Measurements from ENCODE around the gene CELA2A.
"Not testable (repeated sequence)": the region's sequence is repeated elsewhere in the genome, so short reads cannot be mapped to it uniquely, and the experiment has no call there.

The CELA2A gene

DNA sequence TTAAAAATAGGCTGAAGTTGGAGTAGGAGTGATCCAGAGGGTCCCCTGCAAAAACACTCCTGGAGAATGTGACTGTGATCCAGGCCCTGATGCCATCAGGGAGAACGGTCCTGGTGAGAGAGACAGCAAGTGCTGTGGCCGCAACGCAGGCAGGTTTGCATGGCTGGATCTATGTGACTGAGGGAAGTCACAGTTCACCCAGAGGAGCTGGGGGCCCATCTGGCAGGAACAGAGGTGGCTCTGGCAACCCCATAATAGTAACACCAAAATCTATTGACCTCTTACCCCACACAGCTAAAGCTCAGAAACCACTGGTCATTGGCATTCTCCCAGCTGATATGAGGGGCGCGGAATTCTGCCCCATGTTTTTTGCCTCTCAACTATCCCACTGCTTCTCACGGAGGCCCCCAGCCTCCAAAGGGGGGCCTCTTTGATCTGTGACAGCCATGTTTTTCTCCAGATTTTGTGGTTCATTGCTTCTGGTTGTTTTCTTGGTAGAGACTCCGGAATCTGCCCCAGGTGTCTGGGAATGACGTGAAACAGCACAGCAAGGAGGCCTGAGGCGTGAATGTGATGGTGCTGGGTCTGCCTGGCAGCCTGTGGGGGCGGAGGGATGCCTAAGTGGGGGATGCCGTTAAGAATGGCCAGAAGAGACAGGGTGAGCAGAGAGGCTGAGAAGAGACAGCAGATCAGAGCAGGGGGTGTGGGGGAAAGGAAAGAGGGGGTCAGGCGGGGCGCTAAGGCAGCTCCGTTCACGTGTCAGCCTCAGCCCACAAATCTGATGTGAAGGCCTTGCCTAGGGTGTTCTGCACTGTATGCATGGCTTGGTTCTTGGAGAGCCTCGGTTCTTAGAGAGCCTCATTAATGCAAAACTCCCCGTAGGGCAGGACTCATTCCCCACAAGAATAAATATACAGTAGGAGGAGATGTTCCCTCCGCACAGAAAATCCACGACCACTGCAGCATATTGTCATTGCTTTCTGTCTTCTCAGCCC, 43.9 kb downstream of the CELA2A start:
- DNase-seq (ENCODE audit: low read depth, low spot score): no peak

DNA sequence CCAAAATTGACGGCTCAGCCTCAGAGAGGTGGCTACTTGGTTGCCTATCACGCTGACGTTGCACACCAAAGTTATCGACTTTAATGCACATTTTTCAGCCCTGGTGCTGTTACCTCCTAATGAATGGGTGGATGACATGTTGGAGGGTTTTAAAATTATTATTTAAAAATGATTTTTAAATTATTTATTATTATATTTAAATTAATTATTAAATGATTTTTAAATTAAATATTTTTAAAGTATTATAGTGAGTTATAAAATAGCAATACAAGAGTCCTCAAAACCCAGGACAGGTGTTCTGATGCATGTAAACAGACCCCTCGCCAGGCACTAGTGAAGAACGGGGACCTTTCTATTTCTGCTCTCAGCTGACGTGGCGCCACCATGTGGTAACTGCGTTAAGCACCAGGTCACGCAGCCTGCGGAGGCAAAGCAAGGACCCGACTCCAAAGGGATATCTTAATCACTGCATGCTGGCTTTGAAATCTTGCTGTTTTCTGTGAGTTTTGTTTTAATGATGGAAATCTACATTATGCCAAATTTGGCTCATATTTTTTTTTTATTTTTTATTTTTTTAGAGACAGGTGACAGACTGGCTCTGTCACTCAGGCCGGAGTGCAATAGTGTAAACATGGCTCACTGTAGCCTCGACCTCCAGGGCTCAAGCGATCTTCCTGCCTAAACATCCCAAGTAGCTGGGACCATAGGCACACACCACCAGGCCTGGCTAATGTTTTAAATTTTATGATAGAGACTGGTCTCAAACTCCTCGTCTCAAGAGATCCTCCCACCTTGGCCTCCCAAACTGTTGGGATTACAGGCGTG, 44.9 kb downstream of the CELA2A start:
- no peak for DNase-seq (ENCODE audit: low read depth, low spot score)

DNA sequence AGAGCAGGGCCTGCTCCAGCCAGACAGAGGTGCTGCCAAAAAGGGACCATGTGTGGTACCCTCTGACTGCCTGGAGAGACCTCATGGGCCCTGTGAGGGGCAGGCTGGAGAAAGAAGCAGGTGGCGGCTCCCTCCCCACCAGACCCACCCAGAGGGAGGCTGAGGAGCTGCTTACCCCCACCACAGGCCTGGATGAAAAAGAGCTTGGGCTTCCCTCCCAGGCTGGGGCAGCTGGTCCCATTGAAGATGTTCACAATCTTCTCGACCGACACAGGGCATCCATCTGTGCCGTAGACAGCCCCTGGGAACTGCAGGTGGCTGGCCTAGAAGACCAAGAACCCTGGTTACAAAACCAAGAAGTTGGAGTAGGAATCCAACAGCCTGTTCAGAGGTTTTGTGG, 47.9 kb downstream of the CELA2A start:
- no peak for DNase-seq (ENCODE audit: low read depth, low spot score)

DNA sequence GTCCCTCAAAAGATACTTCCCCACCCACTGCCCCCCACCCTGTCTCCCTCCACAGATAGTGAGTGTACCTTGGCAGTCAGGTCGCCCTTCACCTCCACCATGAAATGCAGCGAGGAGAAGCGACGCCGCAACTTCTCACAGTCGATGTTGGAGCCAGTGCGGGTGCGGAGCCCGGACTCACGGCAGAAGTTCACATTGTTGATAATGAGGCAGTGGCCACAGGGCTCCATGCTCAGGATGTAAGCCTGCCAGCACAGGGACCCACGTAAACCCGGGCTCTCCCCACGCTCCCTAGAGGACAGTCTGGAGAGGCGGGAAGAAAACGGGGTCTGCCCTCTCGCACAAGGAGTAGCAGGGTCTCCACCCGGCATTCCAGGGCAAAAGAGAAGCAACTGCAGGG, 50.3 kb downstream of the CELA2A start:
- DNase-seq (ENCODE audit: low read depth, low spot score): no peak

DNA sequence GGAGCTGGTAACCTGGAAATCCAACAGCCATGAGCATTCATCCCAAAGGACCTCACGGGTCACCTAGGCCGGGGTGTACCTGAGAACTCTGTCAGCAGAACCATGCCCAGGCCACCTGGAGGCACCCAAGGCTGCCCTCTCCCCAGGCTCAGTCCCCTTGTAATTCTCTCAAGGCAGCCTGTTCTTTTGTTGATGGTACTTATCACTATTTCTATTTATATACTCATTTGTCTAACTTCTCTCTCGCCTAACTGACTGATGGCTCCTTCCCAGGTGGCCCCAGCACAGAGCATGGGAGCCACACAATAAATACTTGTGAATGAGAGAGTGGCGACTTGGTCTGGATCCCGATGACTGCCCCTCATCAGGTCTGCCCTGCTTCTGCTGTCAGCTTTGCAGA, 50.7 kb downstream of the CELA2A start:
- no peak for DNase-seq (ENCODE audit: low read depth, low spot score)

DNA sequence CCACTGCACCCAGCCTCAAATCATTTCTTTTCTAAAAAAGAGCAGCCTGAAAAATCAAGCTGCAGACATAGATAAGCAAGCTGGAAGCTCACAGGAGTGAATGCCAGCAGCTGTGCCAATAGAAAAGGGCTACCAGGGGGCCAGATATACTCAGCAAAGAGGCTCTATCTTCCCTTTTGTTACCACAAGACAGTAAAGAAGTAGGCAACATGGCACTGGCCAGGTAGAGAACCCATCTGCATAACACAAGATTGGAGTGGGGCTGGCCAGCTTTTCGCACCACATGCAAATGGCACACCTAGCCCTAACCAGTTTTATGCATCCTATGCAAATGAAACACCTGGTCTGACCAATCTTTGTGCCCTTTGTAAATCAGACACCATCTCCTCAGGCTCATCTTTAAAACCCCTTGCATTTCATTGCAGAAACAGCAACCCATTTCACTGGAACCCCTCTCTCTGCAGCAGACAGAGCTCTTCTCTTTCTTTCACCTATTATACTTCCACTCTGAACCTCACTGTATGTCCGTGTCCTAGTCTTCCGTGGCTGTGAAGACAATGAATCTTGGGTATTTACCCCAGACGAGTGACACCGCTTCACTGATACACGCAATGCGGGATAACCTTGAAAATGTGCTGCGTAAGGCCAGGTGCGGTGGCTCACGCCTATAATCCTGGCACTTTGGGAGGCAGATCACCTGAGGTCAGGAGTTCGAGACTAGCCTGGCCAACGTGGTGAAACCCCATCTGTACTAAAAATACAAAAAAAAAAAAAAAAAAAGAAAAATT, 52.4 kb downstream of the CELA2A start:
- no peak for DNase-seq (ENCODE audit: low read depth, low spot score)

DNA sequence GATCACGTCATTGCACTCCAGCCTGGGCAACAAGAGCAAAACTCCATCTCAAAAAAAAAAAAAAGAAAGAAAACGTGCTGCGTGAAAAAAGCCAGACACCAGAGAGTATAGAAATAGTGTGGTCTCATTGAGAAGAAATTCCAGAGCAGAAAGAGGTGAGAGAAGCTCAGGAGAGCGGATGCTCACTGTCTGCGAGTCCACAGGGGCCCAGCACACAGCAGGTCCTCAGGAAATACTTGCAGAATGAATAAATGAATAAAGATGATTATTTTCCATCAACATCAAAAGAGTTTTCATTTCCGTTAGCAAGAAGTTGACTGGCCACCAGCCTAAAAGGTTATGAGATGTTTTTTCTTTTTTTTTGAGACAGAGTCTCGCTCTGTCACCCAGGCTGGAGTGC, 53.1 kb downstream of the CELA2A start:
- DNase-seq (ENCODE audit: low read depth, low spot score): no peak

DNA sequence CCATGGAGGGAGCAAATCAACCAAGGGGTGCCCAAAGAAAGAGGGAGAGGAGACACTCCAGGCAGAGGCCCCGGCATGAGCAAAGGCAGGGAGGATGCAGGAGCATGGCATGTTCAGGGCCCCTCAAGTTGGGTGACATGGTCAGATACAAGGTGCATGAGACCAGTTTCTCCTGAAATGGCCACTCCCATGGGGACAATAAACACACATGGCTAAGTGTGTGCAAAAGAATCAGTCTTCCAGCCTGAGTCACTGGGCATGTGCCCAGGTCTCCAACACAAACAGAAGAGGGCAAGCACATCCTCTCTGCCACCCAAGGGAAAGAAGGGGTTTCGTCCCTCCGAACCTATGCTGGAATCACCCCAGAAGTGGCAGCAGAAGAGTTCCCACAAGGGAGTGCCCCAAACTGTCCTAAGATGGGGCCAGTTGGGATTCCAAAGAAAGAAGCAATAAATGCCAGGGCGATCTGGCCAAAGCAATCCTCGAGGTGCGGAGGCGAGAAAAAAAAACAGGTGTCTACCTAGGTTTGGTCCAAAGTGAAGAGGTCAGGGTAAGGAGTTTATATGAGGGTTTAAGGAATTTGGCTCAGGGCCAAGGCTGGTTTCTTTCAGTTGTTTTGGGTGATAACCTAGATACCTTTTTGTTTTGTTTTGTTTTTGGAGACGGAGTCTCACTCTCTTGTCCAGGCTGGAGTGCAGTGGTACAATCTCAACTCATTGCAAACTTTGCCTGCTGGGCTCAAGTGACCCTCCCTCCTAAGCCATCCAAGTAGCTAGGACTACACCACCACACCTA, 54.3 kb downstream of the CELA2A start:
- no peak for DNase-seq (ENCODE audit: low read depth, low spot score)

DNA sequence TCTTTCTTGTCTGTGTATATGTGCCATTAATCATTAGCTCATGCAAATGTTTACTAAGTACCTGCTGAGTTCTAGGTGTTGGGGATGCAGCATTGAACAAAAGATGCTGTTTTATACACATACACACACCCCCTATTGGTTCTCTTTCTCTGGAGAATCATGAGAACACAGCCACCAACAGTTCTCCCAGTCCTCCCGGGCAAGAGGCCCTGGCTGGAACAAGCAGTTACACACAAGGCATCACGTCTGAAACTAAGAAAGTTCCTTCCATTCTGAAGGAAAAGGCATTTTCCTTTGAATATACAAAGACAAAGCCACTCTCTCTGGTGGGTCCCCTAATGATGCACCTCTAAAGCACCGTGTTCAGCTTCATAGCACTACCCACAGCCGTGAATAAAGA, 56.7 kb downstream of the CELA2A start:
- DNase-seq (ENCODE audit: low read depth, low spot score): no peak

DNA sequence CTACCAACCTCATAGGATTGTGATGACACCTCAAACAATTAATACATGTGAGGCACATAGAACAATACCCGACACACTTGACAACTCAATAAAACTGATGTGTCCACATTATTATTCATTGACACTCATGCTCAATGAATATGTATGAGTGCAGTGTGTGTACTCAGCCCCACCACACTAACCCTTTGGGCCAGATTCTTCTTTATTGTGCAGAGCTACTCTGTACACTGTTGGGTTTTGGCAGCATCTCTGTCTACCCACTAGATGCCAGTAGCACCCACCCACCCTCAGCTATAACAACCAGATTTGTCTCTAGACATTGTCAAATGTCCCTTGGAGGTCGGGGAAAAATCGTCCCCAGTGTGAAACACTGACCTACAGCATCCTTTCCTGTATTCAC, 57.4 kb downstream of the CELA2A start:
- DNase-seq (ENCODE audit: low read depth, low spot score): no peak

DNA sequence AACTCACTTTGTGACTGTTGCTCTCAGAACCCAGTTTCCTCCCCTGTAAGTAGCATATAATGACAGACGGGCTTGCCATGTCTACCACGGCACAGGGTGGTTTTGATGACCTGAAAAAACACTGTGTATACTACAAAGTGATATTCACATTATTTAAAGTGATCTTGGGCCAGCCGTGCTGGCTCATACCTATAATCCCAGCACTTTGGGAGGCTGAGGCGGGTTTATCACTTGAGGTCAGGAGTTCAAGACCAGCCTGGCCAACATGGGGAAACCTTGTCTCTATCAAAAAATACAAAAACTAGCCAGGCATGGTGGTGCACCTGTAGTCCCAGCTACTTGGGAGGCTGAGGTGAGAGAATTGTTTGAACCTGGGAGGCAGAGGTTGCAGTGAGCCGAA, 58.0 kb downstream of the CELA2A start:
- not testable (repeated sequence) for DNase-seq (ENCODE audit: low read depth, low spot score)

DNA sequence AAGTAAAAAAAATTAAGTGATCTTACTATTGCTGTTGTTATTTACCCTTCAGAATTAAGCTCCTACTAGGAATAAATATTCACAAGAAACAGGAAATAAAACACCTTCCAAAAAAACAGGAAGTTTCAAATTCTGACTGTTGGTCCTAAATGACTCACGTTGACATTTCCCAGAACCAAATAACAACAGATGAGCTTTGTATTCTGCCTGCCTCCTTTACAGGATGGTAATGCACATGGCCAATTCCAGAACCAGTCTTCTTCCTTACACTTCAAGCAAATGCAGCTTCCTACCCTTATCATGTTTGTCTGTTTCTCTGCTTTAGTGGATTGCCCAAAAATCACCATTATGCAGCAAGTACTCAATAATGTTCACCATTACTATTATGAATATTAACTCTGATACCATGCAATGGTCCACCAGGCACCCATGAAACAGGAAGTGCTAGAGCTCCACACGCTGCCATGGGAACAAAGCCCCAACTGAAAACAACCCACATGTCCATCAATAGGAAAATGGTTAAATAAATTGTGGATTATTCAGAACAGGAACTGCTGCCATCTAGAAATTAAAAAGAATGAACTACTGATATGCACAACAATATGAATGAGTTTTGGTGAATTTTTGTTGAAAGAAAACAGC, 58.6 kb downstream of the CELA2A start:
- DNase-seq (ENCODE audit: low read depth, low spot score): no peak

DNA sequence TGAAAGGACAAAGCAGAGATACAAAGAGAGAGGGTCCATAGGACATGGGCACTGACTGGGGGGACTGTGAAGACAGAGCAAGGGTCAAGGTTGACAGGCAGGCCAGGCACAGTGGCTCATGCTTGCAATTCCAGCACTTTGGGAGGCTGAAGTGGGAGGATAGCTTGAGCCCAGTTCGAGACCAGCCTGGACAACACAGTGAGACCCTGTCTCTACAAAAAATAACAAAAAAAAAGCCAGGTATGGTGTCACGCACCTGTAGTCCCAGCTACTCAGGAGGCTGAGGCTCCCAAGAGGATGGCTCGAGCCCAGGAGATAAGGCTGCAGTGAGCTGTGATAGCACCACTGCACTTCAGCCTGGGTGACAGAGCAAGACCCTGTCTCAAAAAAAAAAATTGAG, 63.1 kb downstream of the CELA2A start:
- DNase-seq (ENCODE audit: low read depth, low spot score): no peak

DNA sequence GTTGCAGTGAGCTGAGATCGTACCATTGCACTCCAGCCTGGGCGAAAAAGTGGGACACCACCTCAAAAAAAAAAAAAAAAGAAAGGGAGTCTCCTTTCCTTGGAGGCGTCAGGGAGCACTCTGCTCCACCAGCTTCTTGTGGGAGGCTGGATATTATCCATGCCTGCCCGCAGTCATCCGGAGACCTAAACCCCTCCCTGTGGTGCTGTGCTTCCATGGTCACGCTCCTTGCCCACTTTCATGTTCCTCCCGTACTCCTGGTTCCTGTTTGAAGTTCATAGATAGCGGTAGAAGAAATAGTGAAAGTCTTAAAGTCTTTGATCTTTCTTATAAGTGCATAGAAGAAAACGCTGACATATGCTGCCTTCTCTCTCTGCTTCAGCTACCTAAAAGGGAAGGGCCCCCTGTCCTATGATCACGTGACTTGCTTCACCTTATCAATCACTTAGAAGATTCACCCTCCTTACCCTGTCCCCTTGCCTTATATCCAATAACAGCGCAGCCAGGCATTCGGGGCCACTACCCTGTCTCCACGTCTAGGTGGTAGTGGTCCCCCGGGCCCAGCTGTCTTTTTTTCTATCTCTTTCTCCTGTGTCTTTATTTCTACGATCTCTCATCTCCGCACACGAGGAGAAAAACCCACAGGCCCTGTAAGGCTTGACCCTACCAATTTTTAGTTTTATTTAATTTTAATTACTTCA, 64.8 kb downstream of the CELA2A start:
- not testable (repeated sequence) for DNase-seq (ENCODE audit: low read depth, low spot score)
